ENCODE data around the gene ENTREP1. TPM values are rescaled to one million over a fixed set of nuclear protein-coding genes. Genes with fewer than 3 reads are reported as not detected.

ENTREP1 gene
- total RNA-seq, 3 donors from 2014 or later, result 3.0 to 52.7 (median 30.5) TPM

DNA sequence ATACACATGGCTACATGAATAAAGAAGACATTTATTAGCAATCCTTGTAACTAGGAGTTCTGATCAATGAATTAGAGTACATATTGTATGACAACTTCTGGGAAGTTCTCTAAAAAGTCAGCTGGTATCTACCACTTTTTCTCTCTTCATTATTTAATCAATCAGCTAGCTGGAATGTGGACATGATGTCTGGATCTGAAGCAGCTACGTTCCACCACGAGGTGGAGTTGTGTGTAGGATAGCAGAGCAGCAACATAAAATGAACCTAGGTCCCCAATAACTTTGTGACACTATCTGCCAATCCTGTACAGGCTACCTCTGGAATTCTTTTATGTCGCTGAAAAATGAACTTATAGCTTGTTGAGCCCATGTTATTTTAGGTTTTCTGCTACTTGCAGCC is 32.9 kb upstream of the ENTREP1 start:
- TF ChIP-seq, protein P1, sequence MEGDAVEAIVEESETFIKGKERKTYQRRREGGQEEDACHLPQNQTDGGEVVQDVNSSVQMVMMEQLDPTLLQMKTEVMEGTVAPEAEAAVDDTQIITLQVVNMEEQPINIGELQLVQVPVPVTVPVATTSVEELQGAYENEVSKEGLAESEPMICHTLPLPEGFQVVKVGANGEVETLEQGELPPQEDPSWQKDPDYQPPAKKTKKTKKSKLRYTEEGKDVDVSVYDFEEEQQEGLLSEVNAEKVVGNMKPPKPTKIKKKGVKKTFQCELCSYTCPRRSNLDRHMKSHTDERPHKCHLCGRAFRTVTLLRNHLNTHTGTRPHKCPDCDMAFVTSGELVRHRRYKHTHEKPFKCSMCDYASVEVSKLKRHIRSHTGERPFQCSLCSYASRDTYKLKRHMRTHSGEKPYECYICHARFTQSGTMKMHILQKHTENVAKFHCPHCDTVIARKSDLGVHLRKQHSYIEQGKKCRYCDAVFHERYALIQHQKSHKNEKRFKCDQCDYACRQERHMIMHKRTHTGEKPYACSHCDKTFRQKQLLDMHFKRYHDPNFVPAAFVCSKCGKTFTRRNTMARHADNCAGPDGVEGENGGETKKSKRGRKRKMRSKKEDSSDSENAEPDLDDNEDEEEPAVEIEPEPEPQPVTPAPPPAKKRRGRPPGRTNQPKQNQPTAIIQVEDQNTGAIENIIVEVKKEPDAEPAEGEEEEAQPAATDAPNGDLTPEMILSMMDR (IDR thresholded peaks at IDR 0.05), result no peak
- TF ChIP-seq POLR2A (IDR thresholded peaks at IDR 0.05), result no peak
- no peak for TF ChIP-seq POLR2AphosphoS5 (IDR thresholded peaks at IDR 0.05)
- H3K27me3 ChIP-seq, result no peaks in the 10 kb centered on the region
- no peak for DNase-seq (ENCODE audit: low spot score in 2 of 2)
- intact Hi-C loops (cut with DNase I; ENCODE audit: low total_unique reads), result no loop called here
- H3K9me3 ChIP-seq, result no peaks in the 10 kb centered on the region
- no peaks in the 10 kb centered on the region for H3K4me1 ChIP-seq
- no peaks in the 10 kb centered on the region for H3K36me3 ChIP-seq
- no peak overlapping the region for H3K27ac ChIP-seq
- H3K4me3 ChIP-seq, result no peak overlapping the region

DNA sequence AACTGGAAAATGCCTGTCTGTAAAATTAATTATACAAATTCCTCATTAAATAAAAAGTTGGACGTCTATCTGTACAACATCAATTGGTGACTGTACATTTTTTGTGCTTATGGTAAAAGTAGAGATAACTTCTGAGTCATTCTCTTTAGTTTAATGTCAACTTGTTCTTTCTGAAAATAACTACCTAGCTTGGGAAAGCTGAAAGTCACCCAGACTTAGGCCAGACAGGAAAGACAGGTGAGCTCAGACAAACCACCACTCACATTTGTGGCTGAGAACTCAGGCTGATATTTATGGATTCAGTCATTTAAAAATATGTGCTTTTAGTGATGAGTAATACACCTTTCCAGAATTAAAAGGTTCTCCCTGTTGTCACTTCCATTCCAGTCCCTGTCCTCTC is 31.9 kb upstream of the ENTREP1 start:
- Histone ChIP-seq H3K27me3 (no peaks in the 10 kb centered on the region), H3K9me3 (no peaks in the 10 kb centered on the region), H3K36me3 (no peaks in the 10 kb centered on the region), H3K4me1 (no peaks in the 10 kb centered on the region), H3K27ac (no peak overlapping the region), H3K4me3 (no peak overlapping the region)
- intact Hi-C loops (cut with DNase I; ENCODE audit: low total_unique reads), result no loop called here
- DNase-seq (ENCODE audit: low spot score in 2 of 2), result no peak
- TF ChIP-seq POLR2A (IDR thresholded peaks at IDR 0.05), result no peak
- no peak for TF ChIP-seq POLR2AphosphoS5 (IDR thresholded peaks at IDR 0.05)
- TF ChIP-seq, protein P1 (IDR thresholded peaks at IDR 0.05), result no peak

DNA sequence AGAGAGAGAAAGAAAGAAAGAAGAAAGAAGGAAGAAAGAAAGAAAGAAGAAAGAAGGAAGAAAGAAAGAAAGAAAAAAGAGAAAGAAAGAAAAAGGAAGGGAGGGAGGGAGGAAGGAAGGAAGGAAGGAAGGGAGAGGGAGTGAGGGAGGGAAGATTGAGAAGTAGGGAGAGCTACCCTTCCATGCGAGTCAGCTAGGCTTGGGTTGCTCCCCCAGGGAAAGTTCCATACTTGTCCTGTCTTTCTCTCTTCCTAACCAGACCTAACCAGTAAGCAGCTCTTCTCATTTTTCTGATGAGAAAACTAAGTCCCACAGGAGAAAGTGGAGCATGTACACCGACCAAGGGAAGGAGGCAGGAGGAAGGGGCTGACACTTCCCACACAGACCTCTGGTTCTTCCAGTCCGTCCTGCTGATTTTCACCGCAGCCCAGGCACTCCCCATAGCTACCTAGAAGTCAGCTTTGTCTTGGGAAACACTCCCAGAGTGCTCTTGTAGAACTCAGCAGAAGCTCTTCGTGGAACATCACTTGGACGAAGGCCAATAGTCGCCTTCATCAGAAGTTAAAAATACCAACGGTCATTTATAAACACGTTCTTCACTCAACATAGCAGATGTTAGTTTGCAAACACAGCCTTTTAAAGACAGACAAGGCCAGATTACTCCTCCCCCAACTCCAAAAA is 29.0 kb upstream of the ENTREP1 start:
- Histone ChIP-seq H3K4me1 (no peaks in the 10 kb centered on the region), H3K9me3 (no peaks in the 10 kb centered on the region), H3K4me3 (no peak overlapping the region), H3K36me3 (no peaks in the 10 kb centered on the region), H3K27ac (no peak overlapping the region), H3K27me3 (no peaks in the 10 kb centered on the region)
- DNase-seq (ENCODE audit: low spot score in 2 of 2), result no peak
- intact Hi-C loops (cut with DNase I; ENCODE audit: low total_unique reads), result no loop called here
- TF ChIP-seq POLR2A (IDR thresholded peaks at IDR 0.05) (no peak), POLR2AphosphoS5 (IDR thresholded peaks at IDR 0.05) (no peak)
- TF ChIP-seq, protein P1 (IDR thresholded peaks at IDR 0.05), result no peak

DNA sequence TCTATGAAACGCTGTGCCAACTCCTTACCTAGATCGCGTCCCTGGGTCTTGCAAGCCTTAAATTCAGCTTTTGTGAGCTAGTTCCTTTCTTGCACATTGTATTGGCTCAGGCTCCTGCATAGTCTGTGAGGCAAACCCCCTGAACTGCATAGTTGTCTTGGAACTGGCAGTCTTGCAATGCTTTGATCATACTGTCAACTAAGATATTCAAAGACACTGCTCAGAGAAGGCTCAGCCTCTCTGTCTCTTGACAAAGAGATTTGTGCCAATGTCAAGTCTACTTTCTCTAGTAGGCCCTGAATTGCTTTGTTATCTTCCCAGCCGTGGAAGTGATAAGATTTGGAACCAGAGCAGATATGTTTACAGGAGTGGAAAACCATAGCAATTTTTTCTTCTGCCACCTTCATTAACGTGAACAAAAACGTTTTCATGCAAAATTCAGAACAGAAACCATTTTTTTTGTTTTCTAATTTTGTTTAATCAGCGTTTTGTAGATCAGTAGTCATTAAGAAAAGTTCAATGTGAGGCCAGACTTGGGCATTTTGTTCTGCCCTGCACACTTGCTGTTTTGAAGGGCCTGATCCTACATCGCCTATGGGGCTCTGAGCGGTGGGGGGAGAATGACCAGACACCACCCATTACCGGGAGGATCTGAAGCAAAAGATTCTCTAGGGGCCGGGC is 27.6 kb upstream of the ENTREP1 start:
- no peak overlapping the region for H3K4me3 ChIP-seq
- H3K9me3 ChIP-seq, result no peaks in the 10 kb centered on the region
- intact Hi-C loops (cut with DNase I; ENCODE audit: low total_unique reads), result no loop called here
- H3K36me3 ChIP-seq, result no peaks in the 10 kb centered on the region
- no peaks in the 10 kb centered on the region for H3K4me1 ChIP-seq
- no peak for TF ChIP-seq POLR2AphosphoS5 (IDR thresholded peaks at IDR 0.05)
- TF ChIP-seq, protein P1 (IDR thresholded peaks at IDR 0.05), result no peak
- no peak for TF ChIP-seq POLR2A (IDR thresholded peaks at IDR 0.05)
- H3K27ac ChIP-seq, result no peak overlapping the region
- H3K27me3 ChIP-seq, result no peaks in the 10 kb centered on the region
- DNase-seq (ENCODE audit: low spot score in 2 of 2), result no peak

- H3K27me3 ChIP-seq, result no peaks in the 10 kb centered on the region
- DNase-seq (ENCODE audit: low spot score in 2 of 2), result no peak
- no peaks in the 10 kb centered on the region for H3K36me3 ChIP-seq
- no peak overlapping the region for H3K4me3 ChIP-seq
- no peaks in the 10 kb centered on the region for H3K4me1 ChIP-seq
- H3K27ac ChIP-seq, result no peak overlapping the region
- TF ChIP-seq, protein P1 (IDR thresholded peaks at IDR 0.05), result no peak
- TF ChIP-seq POLR2A (IDR thresholded peaks at IDR 0.05), result no peak
- TF ChIP-seq POLR2AphosphoS5 (IDR thresholded peaks at IDR 0.05), result no peak
- intact Hi-C loops (cut with DNase I; ENCODE audit: low total_unique reads), result no loop called here
- H3K9me3 ChIP-seq, result no peaks in the 10 kb centered on the region
These were observed 25.7 kb upstream of the ENTREP1 start for GRCh38 chr9:69299315-69299714.
